GM23338 (cell line): ENCODE measurements around the gene NTM.

Source experiments
- CTCF ChIP-seq, 2 experiments: fragments of 200-600 bp in 1 of 2; sonication (generic) in 1 of 2; conservative IDR thresholded peaks; 2 replicates each; pipeline versions ENCODE4 v1.5.1 to v1.6.1; 2016 to 2017; ENCODE audit warnings: antibody characterized with exemption in 2 of 2, low read depth in 2 of 2, mild to moderate bottlenecking in 2 of 2, moderate library complexity in 1 of 2
- ETS1 ChIP-seq: IDR thresholded peaks from 2 replicates; pipeline ENCODE4 v1.6.1; 2016; ENCODE audit warnings: antibody characterized with exemption
- EZH2 ChIP-seq: fragments of 200-600 bp; sonication (generic); IDR thresholded peaks from one replicate; pipeline ENCODE4 v1.8.0; 2017; ENCODE audit warnings: antibody characterized with exemption, mild to moderate bottlenecking, low read depth; ENCODE audit not compliant: unreplicated experiment
- EZH2phosphoT487 ChIP-seq: fragments of 200-600 bp; sonication (generic); IDR thresholded peaks from one replicate; pipeline ENCODE4 v1.8.1; 2018; ENCODE audit warnings: antibody characterized with exemption; ENCODE audit not compliant: unreplicated experiment
- POLR2AphosphoS5 ChIP-seq: IDR thresholded peaks from 2 replicates; pipeline ENCODE4 v1.6.1; 2016; ENCODE audit warnings: antibody characterized with exemption, low read depth
- REST ChIP-seq: IDR thresholded peaks from one replicate; pipeline ENCODE4 v1.6.1; 2018; ENCODE audit warnings: antibody characterized with exemption; ENCODE audit not compliant: unreplicated experiment

- TF ChIP-seq CTCF (conservative IDR thresholded peaks at IDR 0.05; ENCODE audit: low read depth in 2 of 2) = no peak
- TF ChIP-seq POLR2AphosphoS5 = no peak
- no peak for TF ChIP-seq EZH2
- TF ChIP-seq REST = no peak
- TF ChIP-seq EZH2phosphoT487 = no peak
- TF ChIP-seq ETS1 = no peak
Measured at GRCh38 chr11:131583938-131584337, 213.5 kb downstream of the NTM start.
